ENCODE results near the gene SLC5A1. TPM values are rescaled to one million over a fixed set of nuclear protein-coding genes. Genes with fewer than 3 reads are reported as not detected.

The SLC5A1 gene
- total RNA-seq, 1 experiment from 2014 or later, result not detected

GRCh38 chr22:32034275-32034674, 8.8 kb upstream of the SLC5A1 start:
- no peak for DNase-seq
- Histone ChIP-seq H3K27me3 (no peaks in the 10 kb centered on the region), H3K27ac (no peak overlapping the region), H3K4me3 (no peak overlapping the region), H3K9me3 (replicated peaks) (no peaks in the 10 kb centered on the region), H3K36me3 (no peaks in the 10 kb centered on the region), H3K4me1 (no peaks in the 10 kb centered on the region)

DNA sequence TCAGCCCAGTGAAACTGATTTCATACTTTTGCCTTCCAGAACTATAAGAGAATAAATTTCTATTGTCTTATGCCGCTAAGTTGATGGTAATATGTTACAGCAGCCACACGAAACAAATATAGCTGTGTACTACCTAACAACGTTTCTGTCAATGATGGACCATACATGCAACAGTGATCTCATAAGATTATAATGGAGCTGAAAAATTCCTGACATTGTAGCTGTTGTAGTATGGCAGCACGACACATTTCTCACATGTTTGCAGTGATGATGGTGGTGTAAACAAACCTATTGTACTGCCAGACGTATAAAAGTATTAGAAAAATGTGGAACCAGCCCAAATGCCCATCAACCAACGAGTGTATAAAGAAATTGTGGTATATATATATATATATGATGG, 5.8 kb upstream of the SLC5A1 start:
- Histone ChIP-seq H3K27ac (no peak overlapping the region), H3K36me3 (no peaks in the 10 kb centered on the region), H3K4me3 (no peak overlapping the region), H3K4me1 (no peaks in the 10 kb centered on the region), H3K9me3 (replicated peaks) (no peaks in the 10 kb centered on the region), H3K27me3 (no peaks in the 10 kb centered on the region)
- no peak for DNase-seq

DNA sequence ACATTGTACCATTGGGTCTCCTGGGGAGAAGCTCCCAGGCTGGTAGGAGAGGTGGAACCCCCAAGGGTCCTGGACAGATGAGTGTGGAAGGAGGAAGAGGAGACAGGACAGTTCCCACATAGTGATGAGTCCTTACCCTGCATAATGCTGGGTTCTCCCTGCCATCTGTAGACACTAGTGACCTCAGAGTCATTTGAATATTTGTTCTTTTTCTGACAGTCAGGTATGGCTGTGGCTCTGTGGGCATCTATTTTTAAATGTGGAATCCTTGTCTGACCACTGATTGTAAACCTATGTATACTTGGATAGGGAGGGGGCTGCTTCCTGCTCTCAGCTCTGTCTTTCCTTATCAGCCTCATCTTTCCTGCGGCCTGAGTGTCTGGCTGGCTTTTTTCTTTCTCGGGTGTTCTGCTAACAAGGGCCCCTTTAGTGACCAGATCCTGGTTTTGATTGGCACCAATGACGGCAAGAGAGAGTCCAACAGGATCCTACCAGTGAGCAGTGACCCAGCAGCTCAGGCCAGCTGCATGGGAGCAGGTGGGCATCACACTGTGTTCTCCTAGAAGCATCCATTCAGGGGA, 2.6 kb upstream of the SLC5A1 start:
- peaks cover 7% of the 10 kb centered on the region; the same call in 1 of the 2 replicates for H3K4me1 ChIP-seq
- H3K4me3 ChIP-seq, result no peak overlapping the region
- DNase-seq, result no peak
- H3K9me3 ChIP-seq (replicated peaks), result no peaks in the 10 kb centered on the region
- H3K27me3 ChIP-seq, result no peaks in the 10 kb centered on the region
- no peaks in the 10 kb centered on the region for H3K36me3 ChIP-seq
- H3K27ac ChIP-seq, result no peak overlapping the region

DNA sequence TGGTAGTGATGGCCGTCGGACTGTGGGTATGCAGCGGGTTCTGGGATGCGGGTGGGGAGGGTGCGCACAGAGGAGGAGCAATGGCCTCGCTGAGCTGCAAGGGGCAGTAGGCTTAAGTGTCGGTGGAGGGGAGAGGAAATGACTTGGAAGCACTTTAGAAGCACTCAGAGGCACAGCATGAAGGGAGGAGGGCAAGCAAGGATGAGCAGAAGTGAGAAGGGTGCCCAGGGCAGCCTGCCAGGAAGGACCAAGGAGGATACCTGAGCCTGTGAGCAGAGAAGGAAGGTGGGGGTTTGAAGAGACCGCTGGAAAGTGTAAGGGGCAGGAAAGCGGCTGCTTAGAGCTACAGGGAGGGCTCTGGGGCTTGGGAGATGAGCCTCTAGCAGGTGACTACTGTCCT, 330 bp downstream of the SLC5A1 start:
- Histone ChIP-seq H3K27ac (no peak overlapping the region), H3K36me3 (no peaks in the 10 kb centered on the region), H3K9me3 (replicated peaks) (no peaks in the 10 kb centered on the region), H3K4me1 (peaks cover 7% of the 10 kb centered on the region; the same call in 1 of the 2 replicates), H3K4me3 (no peak overlapping the region), H3K27me3 (no peaks in the 10 kb centered on the region)
- no peak for DNase-seq

GRCh38 chr22:32044477-32044876, 1.4 kb downstream of the SLC5A1 start:
- no peak for DNase-seq
- Histone ChIP-seq H3K4me3 (no peak overlapping the region), H3K9me3 (replicated peaks) (no peaks in the 10 kb centered on the region), H3K36me3 (no peaks in the 10 kb centered on the region), H3K27me3 (no peaks in the 10 kb centered on the region), H3K4me1 (peaks cover 7% of the 10 kb centered on the region; the same call in 1 of the 2 replicates), H3K27ac (no peak overlapping the region)

GRCh38 chr22:32044913-32045312, 1.9 kb downstream of the SLC5A1 start:
- Histone ChIP-seq H3K4me3 (no peak overlapping the region), H3K9me3 (replicated peaks) (no peaks in the 10 kb centered on the region), H3K4me1 (peaks cover 7% of the 10 kb centered on the region; the same call in 1 of the 2 replicates), H3K27ac (no peak overlapping the region), H3K27me3 (no peaks in the 10 kb centered on the region), H3K36me3 (no peaks in the 10 kb centered on the region)
- peak in 1 of 2 experiments; percentile 40 for DNase-seq

DNA sequence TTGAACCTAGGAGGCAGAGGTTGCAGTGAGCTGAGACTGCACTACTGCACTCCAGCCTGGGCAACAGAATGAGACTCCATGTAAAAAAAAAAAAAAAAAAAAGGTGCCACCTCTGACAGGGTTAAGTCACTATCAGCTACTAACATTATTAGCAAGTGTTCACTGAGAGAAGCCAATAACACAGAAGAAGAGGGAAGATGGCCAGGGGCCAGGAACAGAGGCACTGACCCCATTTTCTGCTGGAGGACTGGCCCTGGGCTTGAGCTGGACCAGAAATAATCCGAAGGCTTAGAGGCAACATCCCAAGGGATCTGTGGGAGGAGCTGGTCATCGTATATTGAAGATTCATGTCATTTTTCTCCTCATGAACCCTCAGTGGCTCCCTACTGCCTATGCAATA, 5.0 kb downstream of the SLC5A1 start:
- Histone ChIP-seq H3K4me3 (no peak overlapping the region), H3K36me3 (no peaks in the 10 kb centered on the region), H3K27ac (no peak overlapping the region), H3K4me1 (peaks cover 17% of the 10 kb centered on the region), H3K27me3 (no peaks in the 10 kb centered on the region), H3K9me3 (replicated peaks) (no peaks in the 10 kb centered on the region)
- DNase-seq, result no peak

- DNase-seq, result peak; percentile 63 to 75
- H3K9me3 ChIP-seq (replicated peaks), result no peaks in the 10 kb centered on the region
Measured at GRCh38 chr22:32050678-32051515, 7.8 kb downstream of the SLC5A1 start.

GRCh38 chr22:32052244-32052643, 9.2 kb downstream of the SLC5A1 start:
- no peaks in the 10 kb centered on the region for H3K9me3 ChIP-seq (replicated peaks)
- peaks cover 10% of the 10 kb centered on the region for H3K4me1 ChIP-seq
- no peak for DNase-seq
- no peak overlapping the region for H3K27ac ChIP-seq
- no peaks in the 10 kb centered on the region for H3K36me3 ChIP-seq
- H3K4me3 ChIP-seq, result no peak overlapping the region
- no peaks in the 10 kb centered on the region for H3K27me3 ChIP-seq

More at GRCh38 chr22:32050678-32051515, 7.8 kb downstream of the SLC5A1 start:
- Histone ChIP-seq H3K4me3 (no peak overlapping the region), H3K36me3 (no peaks in the 10 kb centered on the region), H3K27ac (no peak overlapping the region), H3K4me1 (peaks cover 10% of the 10 kb centered on the region), H3K27me3 (no peaks in the 10 kb centered on the region)

GRCh38 chr22:32052936-32053791, 10.1 kb downstream of the SLC5A1 start:
- no peak overlapping the region for H3K4me3 ChIP-seq
- H3K4me1 ChIP-seq, result peaks cover 10% of the 10 kb centered on the region
- no peak overlapping the region for H3K27ac ChIP-seq
- no peaks in the 10 kb centered on the region for H3K36me3 ChIP-seq
- no peak for DNase-seq
- H3K27me3 ChIP-seq, result 0 out of 2 replicates have a peak, but pooled peaks cover 4% of the 10 kb centered on the region
- H3K9me3 ChIP-seq (replicated peaks), result no peaks in the 10 kb centered on the region

DNA sequence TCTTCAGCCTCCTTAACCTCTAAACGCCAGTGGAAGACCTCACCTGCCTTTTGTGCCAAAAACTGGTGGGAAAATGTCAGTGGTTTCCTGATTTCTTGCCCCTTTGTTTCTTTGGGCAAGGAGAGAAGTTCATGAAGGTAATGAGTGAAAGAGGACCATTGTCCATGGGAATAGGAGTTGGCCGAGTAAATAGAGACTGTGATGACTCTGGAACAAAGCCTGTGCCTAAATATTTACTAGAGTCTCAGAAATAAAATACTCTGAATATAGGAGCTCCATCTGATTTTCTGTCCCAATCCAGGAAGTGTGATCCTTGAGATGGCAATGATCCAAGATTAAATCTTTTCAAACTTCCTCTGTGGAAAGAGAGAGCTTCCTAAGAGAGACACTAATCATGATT, 12.0 kb downstream of the SLC5A1 start:
- Histone ChIP-seq H3K4me1 (peaks cover 10% of the 10 kb centered on the region), H3K9me3 (replicated peaks) (no peaks in the 10 kb centered on the region), H3K4me3 (no peak overlapping the region), H3K27ac (no peak overlapping the region), H3K27me3 (0 out of 2 replicates have a peak, but pooled peaks cover 6% of the 10 kb centered on the region), H3K36me3 (no peaks in the 10 kb centered on the region)
- DNase-seq, result no peak

GRCh38 chr22:32058656-32059260, 15.7 kb downstream of the SLC5A1 start:
- H3K4me1 ChIP-seq, result no peaks in the 10 kb centered on the region
- DNase-seq, result no peak
- no peaks in the 10 kb centered on the region for H3K36me3 ChIP-seq
- no peak overlapping the region for H3K4me3 ChIP-seq
- H3K27ac ChIP-seq, result no peak overlapping the region
- H3K27me3 ChIP-seq, result 0 out of 2 replicates have a peak, but pooled peaks cover 6% of the 10 kb centered on the region
- H3K9me3 ChIP-seq (replicated peaks), result no peaks in the 10 kb centered on the region

DNA sequence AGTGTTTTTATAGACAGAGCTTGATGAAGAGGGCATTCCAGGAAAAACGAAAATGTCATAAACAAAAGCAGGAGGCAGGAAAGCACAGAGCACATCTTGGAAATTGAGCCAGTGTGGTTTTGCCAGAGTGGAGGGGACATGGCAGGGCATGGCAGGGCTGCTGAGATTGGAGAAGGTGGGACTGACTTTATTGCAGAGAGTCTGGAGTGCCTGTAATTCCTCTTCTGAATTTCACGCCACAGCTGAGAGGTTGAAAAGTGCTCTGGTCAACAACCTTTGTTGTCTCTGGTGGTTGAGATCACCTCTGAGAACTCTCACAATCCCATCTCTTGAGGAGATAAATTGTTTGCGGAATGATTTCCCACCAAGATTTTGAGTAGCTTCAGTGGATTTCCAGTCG, 16.4 kb downstream of the SLC5A1 start:
- H3K27ac ChIP-seq, result no peak overlapping the region
- no peaks in the 10 kb centered on the region for H3K36me3 ChIP-seq
- no peak for DNase-seq

DNA sequence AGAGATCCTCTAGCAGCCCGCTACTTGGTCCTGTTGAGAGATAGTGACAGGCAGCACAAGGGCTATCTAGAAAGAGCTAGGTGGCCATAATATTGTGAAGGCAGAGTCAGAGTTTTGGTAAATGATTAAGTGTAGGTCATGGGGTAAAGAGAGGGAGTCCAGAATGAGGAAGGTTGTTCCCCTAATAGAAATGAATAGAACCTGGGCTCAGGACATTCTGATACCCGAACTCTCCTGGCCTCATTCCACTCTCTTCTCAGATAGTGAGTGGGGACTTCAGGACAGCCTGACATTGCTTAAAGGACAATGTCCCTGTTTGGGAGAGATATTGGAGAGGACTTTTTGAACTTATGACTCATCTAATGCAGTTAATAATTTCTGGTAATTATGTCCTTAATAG, 20.6 kb downstream of the SLC5A1 start:
- no peak overlapping the region for H3K4me3 ChIP-seq
- H3K27me3 ChIP-seq, result no peaks in the 10 kb centered on the region
- H3K27ac ChIP-seq, result no peak overlapping the region
- no peaks in the 10 kb centered on the region for H3K9me3 ChIP-seq (replicated peaks)
- no peaks in the 10 kb centered on the region for H3K36me3 ChIP-seq
- DNase-seq, result no peak
- no peaks in the 10 kb centered on the region for H3K4me1 ChIP-seq

More for the DNA sequence above, 16.4 kb downstream of the SLC5A1 start:
- H3K4me3 ChIP-seq, result no peak overlapping the region
- H3K27me3 ChIP-seq, result 0 out of 2 replicates have a peak, but pooled peaks cover 6% of the 10 kb centered on the region
- H3K9me3 ChIP-seq (replicated peaks), result no peaks in the 10 kb centered on the region
- H3K4me1 ChIP-seq, result no peaks in the 10 kb centered on the region

Data from SJCRH30 (cell line).